Esophagus muscularis mucosa (tissue), 4 donors: Measurements from ENCODE around the gene SFXN3. TPM values are rescaled to one million over a fixed set of nuclear protein-coding genes. Genes with fewer than 3 reads are reported as not detected.

Source experiments
- DNase-seq: peaks from one replicate; pipeline ENCODE4 v3.0.0-alpha.2; 2017; ENCODE audit errors: extremely low spot score
- H3K27ac ChIP-seq, 4 donors: fragments of 200-600 bp; sonication (generic); replicated peaks in 1 of 4; 1 replicate in 3 of 4; 2 replicates in 1 of 4; pipeline ENCODE4 v1.5.1; 2016 to 2019; ENCODE audit warnings: mild to moderate bottlenecking in 1 of 4
- H3K27me3 ChIP-seq, 4 donors: fragments of 200-600 bp; sonication (generic); one replicate each; pipeline versions ENCODE4 v1.5.1 to v1.6.0; 2016 to 2019
- H3K36me3 ChIP-seq, 4 donors: fragments of 200-600 bp; sonication (generic); one replicate each; pipeline ENCODE4 v1.5.1; 2016 to 2019
- H3K4me1 ChIP-seq, 4 donors: fragments of 200-600 bp; sonication (generic); one replicate each; pipeline ENCODE4 v1.5.1; 2016 to 2019
- H3K4me3 ChIP-seq, 4 donors: fragments of 200-600 bp; sonication (generic); 1 replicate in 2 of 4; 2 replicates in 2 of 4; pipeline ENCODE4 v1.5.1; 2016 to 2019; ENCODE audit warnings: mild to moderate bottlenecking in 4 of 4, moderate library complexity in 1 of 4
- H3K9me3 ChIP-seq, 4 donors: fragments of 200-600 bp; sonication (generic); 1 replicate in 3 of 4; 2 replicates in 1 of 4; pipeline ENCODE4 v1.5.1; 2016 to 2019
- CTCF ChIP-seq, 3 experiments: fragments of 200-600 bp in 2 of 3; fragments of 450-650 bp in 1 of 3; sonication (generic) in 2 of 3; IDR thresholded peaks; one replicate each; pipeline ENCODE4 v1.5.1; 2017 to 2019; ENCODE audit warnings: antibody characterized with exemption in 3 of 3, mild to moderate bottlenecking in 2 of 3, moderate library complexity in 1 of 3
- EP300 ChIP-seq: sonication (generic); formaldehyde crosslinking; IDR thresholded peaks from one replicate; pipeline ENCODE4 v1.6.1; 2017; ENCODE audit warnings: antibody characterized with exemption
- POLR2A ChIP-seq: fragments of 450-650 bp; IDR thresholded peaks from one replicate; pipeline ENCODE4 v1.6.1; 2017; ENCODE audit warnings: antibody characterized with exemption, moderate library complexity, mild to moderate bottlenecking, low read depth
- POLR2AphosphoS5 ChIP-seq, 2 donors: sonication (generic); formaldehyde crosslinking; IDR thresholded peaks; one replicate each; pipeline ENCODE4 v1.6.1; 2017; ENCODE audit warnings: antibody characterized with exemption in 2 of 2
- WGBS: methylation state at CpG from one replicate; pipeline ENCODE4 v1.1.5; 2018; 5-methylcytosine and 5-hydroxymethylcytosine counted together
- intact Hi-C: fragments of 100-400 bp; cut with DNase I; formaldehyde crosslinking; loops from one replicate; pipeline ENCODE4 v1.15.1; 2023
- total RNA-seq, 4 donors: library from RNA; depleted of rRNA; stranded (reverse); fragments of >200 nt; gene quantifications; one replicate each; pipeline versions ENCODE4 v1.1.0 to v1.2.1, GENCODE V29; 2016

The SFXN3 gene
- total RNA-seq, 4 donors from 2014 or later: 40.9 to 95.5 (median 76.1) TPM

DNA sequence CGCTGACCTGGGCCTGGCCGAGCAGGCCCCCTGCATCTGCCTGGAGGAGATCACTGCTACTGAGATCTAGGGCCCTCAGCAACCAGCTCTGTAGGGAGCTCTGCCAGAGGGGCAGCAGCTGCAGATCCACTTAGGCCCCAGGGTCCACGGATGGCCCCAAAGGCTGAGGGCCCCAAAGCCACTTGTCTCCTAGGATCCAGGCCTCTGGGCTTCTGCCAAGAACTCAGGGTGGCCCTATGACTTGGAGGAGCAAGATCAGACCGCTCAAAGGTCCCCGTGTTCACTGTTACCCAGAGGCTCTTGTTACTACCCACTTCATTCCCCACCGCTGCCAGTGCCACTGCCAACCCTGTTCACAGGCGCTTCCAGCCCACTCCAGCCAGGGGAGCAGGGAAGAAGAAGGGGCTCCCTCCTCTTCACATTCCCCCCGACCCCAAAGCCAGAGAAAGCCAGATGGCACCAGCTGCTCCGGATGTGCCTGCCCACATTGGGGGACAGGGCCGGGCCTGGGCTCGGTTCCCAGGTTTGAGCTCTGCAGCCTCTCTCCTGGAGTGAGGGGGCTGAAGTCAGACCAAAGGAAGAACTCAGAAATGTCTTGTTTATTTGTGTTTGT is 23.8 kb upstream of the SFXN3 start:
- 36% methylated on average over 7 of the region's 11 CpGs for WGBS
- no peak for DNase-seq

DNA sequence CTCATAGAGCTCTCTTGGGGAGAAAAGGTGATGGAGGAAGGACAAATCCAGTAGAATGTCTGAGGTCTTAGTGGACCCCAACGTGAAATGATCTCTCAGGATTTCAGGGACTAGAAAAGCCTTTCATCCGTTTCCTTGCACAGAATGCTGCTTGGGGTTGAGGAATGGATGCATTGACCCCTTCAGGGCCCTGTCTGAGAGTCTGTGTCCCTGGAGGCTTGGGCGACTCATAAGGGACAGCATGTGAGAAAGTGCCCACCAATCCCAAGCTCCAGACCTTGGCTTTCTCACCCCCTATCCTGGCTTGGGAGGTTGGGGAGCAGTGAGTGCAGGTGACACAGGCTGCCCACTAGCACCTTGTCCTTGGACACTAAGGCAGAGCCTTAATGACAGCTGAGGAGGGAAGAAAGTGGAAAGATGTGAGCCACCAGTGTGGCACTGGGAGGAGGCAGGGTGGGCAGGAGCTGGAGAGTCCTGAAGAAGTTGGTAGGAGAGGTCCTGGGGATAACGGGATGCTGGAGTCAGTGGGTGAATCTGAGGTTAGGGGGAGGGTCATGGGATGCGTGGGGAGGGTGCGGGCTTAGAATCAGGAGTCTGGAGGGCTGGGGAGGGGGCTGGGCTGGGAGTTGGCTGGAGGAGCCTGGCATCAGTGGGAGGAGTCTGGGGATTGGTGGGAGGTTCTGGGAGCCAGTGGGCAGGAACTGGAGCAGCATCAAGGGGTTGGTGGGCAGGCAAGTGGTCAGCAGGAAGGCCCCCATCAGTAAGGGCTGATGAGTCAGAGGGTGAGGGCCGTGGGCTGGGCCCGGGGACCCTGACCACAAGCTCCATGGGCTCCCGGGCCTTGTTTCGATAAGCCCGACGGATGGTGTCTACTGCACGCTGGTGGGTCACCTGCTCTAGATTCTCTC is 22.9 kb upstream of the SFXN3 start:
- WGBS: 65% methylated on average over 11 of the region's 13 CpGs
- intact Hi-C loops: no loop called here
- no peak for DNase-seq
- Histone ChIP-seq H3K9me3 (no peaks in the 10 kb centered on the region), H3K4me1 (peaks cover 48 to 77% (median 64%) of the 10 kb centered on the region in 4 donors), H3K27ac (peak overlapping the region; percentile 22 to 100 (median 60)), H3K27me3 (no peaks in the 10 kb centered on the region), H3K4me3 (no peak overlapping the region), H3K36me3 (peaks cover 16 to 44% (median 42%) of the 10 kb centered on the region in 4 donors)
- TF ChIP-seq EP300 (no peak), POLR2AphosphoS5 (IDR thresholded peaks at IDR 0.05) (no peak), CTCF (IDR thresholded peaks at IDR 0.05) (no peak), POLR2A (no peak)

More for the DNA sequence above, 23.8 kb upstream of the SFXN3 start:
- Histone ChIP-seq H3K4me1 (peaks cover 49 to 77% (median 64%) of the 10 kb centered on the region in 4 donors), H3K9me3 (no peaks in the 10 kb centered on the region), H3K27me3 (no peaks in the 10 kb centered on the region), H3K36me3 (peaks cover 16 to 54% (median 50%) of the 10 kb centered on the region in 4 donors), H3K4me3 (no peak overlapping the region), H3K27ac (peak overlapping the region; percentile 55 to 100 (median 64))
- intact Hi-C loops: no loop called here
- TF ChIP-seq POLR2A (no peak), POLR2AphosphoS5 (IDR thresholded peaks at IDR 0.05) (no peak)

- TF ChIP-seq EP300: no peak
- peaks cover 10 to 37% (median 35%) of the 10 kb centered on the region in 4 donors for H3K36me3 ChIP-seq
- no peak for DNase-seq
- no peaks in the 10 kb centered on the region for H3K27me3 ChIP-seq
- H3K4me1 ChIP-seq: peaks cover 50 to 77% (median 64%) of the 10 kb centered on the region in 4 donors
- no peak overlapping the region for H3K4me3 ChIP-seq
- H3K27ac ChIP-seq: peak overlapping the region in 3 of 4 donors; percentile 22 to 100 (median 66)
- 83% methylated on average over 6 of the region's 6 CpGs for WGBS
- H3K9me3 ChIP-seq: no peaks in the 10 kb centered on the region
- intact Hi-C loops: no loop called here
These were observed 22.1 kb upstream of the SFXN3 start for GRCh38 chr10:101008823-101009423.

GRCh38 chr10:101010329-101010728 is 20.7 kb upstream of the SFXN3 start:
- intact Hi-C loops: loop anchor here (10.0 kb wide), 1 partner anchor 46 kb away; the partner anchor contains the start of gene SEMA4G
- TF ChIP-seq POLR2A (no peak), POLR2AphosphoS5 (IDR thresholded peaks at IDR 0.05) (no peak)
- H3K4me1 ChIP-seq: peaks cover 44 to 70% (median 62%) of the 10 kb centered on the region in 4 donors

GRCh38 chr10:101011517-101012423 is 19.3 kb upstream of the SFXN3 start:
- Histone ChIP-seq H3K4me3 (no peak overlapping the region), H3K4me1 (peaks cover 40 to 57% (median 55%) of the 10 kb centered on the region in 4 donors), H3K9me3 (no peaks in the 10 kb centered on the region), H3K36me3 (peaks cover 0 to 8% (median 8%) of the 10 kb centered on the region in 4 donors), H3K27me3 (peaks cover 0 to 14% (median 0%) of the 10 kb centered on the region in 4 donors), H3K27ac (peak overlapping the region in 3 of 4 donors; percentile 42 to 72 (median 56))
- no peak for DNase-seq
- intact Hi-C loops: loop anchor here (2.0 to 10.0 kb wide), 2 partner anchors 15 to 47 kb away; partner anchors contain the start of gene SEMA4G
- WGBS: 74% methylated on average over 9 of the region's 22 CpGs
- TF ChIP-seq EP300 (no peak), POLR2A (no peak), POLR2AphosphoS5 (IDR thresholded peaks at IDR 0.05) (no peak), CTCF (IDR thresholded peaks at IDR 0.05) (peak in 2 of 3 experiments; percentile 8 to 12)

More at GRCh38 chr10:101010329-101010728, 20.7 kb upstream of the SFXN3 start:
- DNase-seq: no peak
- no peaks in the 10 kb centered on the region for H3K9me3 ChIP-seq
- H3K36me3 ChIP-seq: peaks cover 7 to 23% (median 22%) of the 10 kb centered on the region in 4 donors
- H3K4me3 ChIP-seq: no peak overlapping the region
- no CpG with 5 or more reads among the region's 22 CpGs for WGBS
- no peaks in the 10 kb centered on the region for H3K27me3 ChIP-seq
- no peak overlapping the region for H3K27ac ChIP-seq
